IMR-90 (cell line): ENCODE results near the gene KRTAP19-1. TPM values are rescaled to one million over a fixed set of nuclear protein-coding genes. Genes with fewer than 3 reads are reported as not detected.

Source experiments
- ATAC-seq: fragments of 200-7000 bp; cut with Tn5 transposase; 2 replicates; pipeline ENCODE4 v1.9.1; 2020; ENCODE audit warnings: low read depth, mild to moderate bottlenecking, moderate library complexity
- BruUV-seq: library from RNA; stranded (reverse); fragments of 400-500 nt; replicated peaks from 2 replicates; lab custom pipeline; 2021; lab: Mats Ljungman, UMichigan
- CTCF ChIA-PET: fragments of 300-600 bp; formaldehyde crosslinking; extraction: SDS; loops from one replicate; lab custom pipeline; 2021; ENCODE audit warnings: antibody characterized with exemption; lab: Yijun Ruan, JAX
- POLR2A ChIA-PET: fragments of 300-600 bp; sonication (Branson Sonifier 250); formaldehyde crosslinking; loops from one replicate; lab custom pipeline; 2022; ENCODE audit warnings: antibody characterized with exemption; ENCODE audit not compliant: unreplicated experiment; lab: Charles Lee
- DNase-seq: peaks from one replicate; pipeline ENCODE4 v3.0.0; 2013
- H2AFZ ChIP-seq: replicated peaks from 2 replicates; pipeline ENCODE3; 2013; ENCODE audit warnings: low read length, mild to moderate bottlenecking; ENCODE audit not compliant: poor library complexity
- H2AK5ac ChIP-seq: 2 replicates; pipeline ENCODE4 v1.6.1; 2013; ENCODE audit warnings: low read depth, low read length, inconsistent platforms
- H2AK9ac ChIP-seq: replicated peaks from 2 replicates; pipeline ENCODE3; 2013; ENCODE audit warnings: mild to moderate bottlenecking, low read depth, low read length, moderate library complexity; ENCODE audit not compliant: poor library complexity
- H2BK120ac ChIP-seq: 2 replicates; pipeline ENCODE4 v1.6.1; 2013; ENCODE audit warnings: low read depth, low read length, inconsistent platforms
- H2BK15ac ChIP-seq: 3 replicates; pipeline ENCODE4 v1.6.1; 2013; ENCODE audit warnings: low read depth, low read length, inconsistent platforms
- H2BK20ac ChIP-seq: 2 replicates; pipeline ENCODE4 v1.6.1; 2013; ENCODE audit warnings: low read depth, mild to moderate bottlenecking, inconsistent platforms, low read length, moderate library complexity
- H2BK5ac ChIP-seq: 2 replicates; pipeline ENCODE4 v1.6.1; 2013; ENCODE audit warnings: mild to moderate bottlenecking, low read depth, low read length, inconsistent platforms; ENCODE audit not compliant: poor library complexity, severe bottlenecking
- H3K14ac ChIP-seq: replicated peaks from 2 replicates; pipeline ENCODE4 v1.6.1; 2013; ENCODE audit warnings: low read depth, low read length, inconsistent platforms
- H3K18ac ChIP-seq: 2 replicates; pipeline ENCODE4 v1.6.1; 2013; ENCODE audit warnings: low read depth, low read length, control low read depth
- H3K23ac ChIP-seq: 2 replicates; pipeline ENCODE4 v1.6.1; 2013; ENCODE audit warnings: low read depth, low read length, inconsistent platforms
- H3K27ac ChIP-seq: 2 replicates; pipeline ENCODE4 v1.5.1; 2013; ENCODE audit warnings: mild to moderate bottlenecking, control low read depth, low read length; ENCODE audit not compliant: insufficient read depth
- H3K27me3 ChIP-seq: 2 replicates; pipeline ENCODE4 v1.6.1; 2013; ENCODE audit warnings: low read length; ENCODE audit not compliant: control insufficient read depth, insufficient read depth
- H3K36me3 ChIP-seq: 2 replicates; pipeline ENCODE4 v1.6.1; 2013; ENCODE audit warnings: low read length, mixed read lengths; ENCODE audit not compliant: control insufficient read depth, insufficient read depth
- H3K4ac ChIP-seq: 2 replicates; pipeline ENCODE4 v1.6.1; 2013; ENCODE audit warnings: low read depth, low read length, inconsistent platforms
- H3K4me1 ChIP-seq: 2 replicates; pipeline ENCODE4 v1.6.1; 2013; ENCODE audit warnings: low read length, mixed read lengths; ENCODE audit not compliant: control insufficient read depth, insufficient read depth
- H3K4me2 ChIP-seq: 2 replicates; pipeline ENCODE4 v1.6.1; 2013; ENCODE audit warnings: low read depth, mild to moderate bottlenecking, control low read depth, low read length, moderate library complexity
- H3K4me3 ChIP-seq: 2 replicates; pipeline ENCODE4 v1.5.1; 2013; ENCODE audit warnings: low read depth, mild to moderate bottlenecking, control low read depth, low read length, moderate library complexity; ENCODE audit not compliant: insufficient read depth
- H3K56ac ChIP-seq: 2 replicates; pipeline ENCODE4 v1.6.1; 2013; ENCODE audit warnings: low read length, inconsistent platforms; ENCODE audit not compliant: insufficient read depth; ENCODE audit errors: extremely low read depth
- H3K79me1 ChIP-seq, 2 experiments: 2 replicates each; pipeline ENCODE4 v1.6.1; 2013; ENCODE audit warnings: low read length in 2 of 2, inconsistent platforms in 1 of 2, low read depth in 1 of 2
- H3K9ac ChIP-seq: 2 replicates; pipeline ENCODE4 v1.6.1; 2013; ENCODE audit warnings: low read depth, low read length, control low read depth
- H3K9me1 ChIP-seq: 2 replicates; pipeline ENCODE4 v1.6.1; 2013; ENCODE audit warnings: low read length, inconsistent platforms; ENCODE audit not compliant: insufficient read depth
- H3K9me3 ChIP-seq: 2 replicates; pipeline ENCODE4 v1.6.1; 2013; ENCODE audit warnings: low read length; ENCODE audit not compliant: control insufficient read depth, insufficient read depth
- H4K20me1 ChIP-seq: 2 replicates; pipeline ENCODE4 v1.6.1; 2013; ENCODE audit warnings: low read length, inconsistent platforms; ENCODE audit not compliant: insufficient read depth
- H4K5ac ChIP-seq: 2 replicates; pipeline ENCODE4 v1.6.1; 2013; ENCODE audit warnings: mild to moderate bottlenecking, low read depth, low read length, control low read depth
- H4K8ac ChIP-seq, 2 experiments: 2 replicates each; pipeline ENCODE4 v1.6.1; 2013; ENCODE audit warnings: low read depth in 2 of 2, low read length in 2 of 2, control low read depth in 1 of 2, inconsistent platforms in 1 of 2
- H4K91ac ChIP-seq: 2 replicates; pipeline ENCODE4 v1.6.1; 2013; ENCODE audit warnings: low read depth, low read length, inconsistent platforms; ENCODE audit not compliant: insufficient read depth
- BHLHE40 ChIP-seq: fragments of 150-350 bp; IDR thresholded peaks from 2 replicates; pipeline ENCODE4 v1.6.1; 2016; ENCODE audit warnings: mild to moderate bottlenecking, low read depth, low read length
- CEBPB ChIP-seq: IDR thresholded peaks from 2 replicates; pipeline ENCODE4 v1.6.1; 2012; ENCODE audit warnings: low read depth, low read length, improper control_type of control experiment
- CHD1 ChIP-seq: IDR thresholded peaks from 2 replicates; pipeline ENCODE4 v1.6.1; 2012; ENCODE audit warnings: low read depth, low read length, improper control_type of control experiment
- ELK1 ChIP-seq: fragments of 150-350 bp; IDR thresholded peaks from 2 replicates; pipeline ENCODE4 v1.6.1; 2016; ENCODE audit warnings: low read depth, mild to moderate bottlenecking, low read length, moderate library complexity, borderline replicate concordance
- FOS ChIP-seq: fragments of 150-350 bp; IDR thresholded peaks from 2 replicates; pipeline ENCODE4 v1.6.1; 2016; ENCODE audit warnings: low read depth, low read length
- MAFK ChIP-seq: IDR thresholded peaks from 2 replicates; pipeline ENCODE4 v1.6.1; 2012; ENCODE audit warnings: low read depth, low read length, improper control_type of control experiment
- MAZ ChIP-seq: IDR thresholded peaks from 2 replicates; pipeline ENCODE4 v1.6.1; 2012; ENCODE audit warnings: low read depth, mild to moderate bottlenecking, low read length, improper control_type of control experiment, moderate library complexity, borderline replicate concordance
- MXI1 ChIP-seq: IDR thresholded peaks from 2 replicates; pipeline ENCODE4 v1.6.1; 2012; ENCODE audit warnings: low read depth, mild to moderate bottlenecking, low read length, moderate library complexity, borderline replicate concordance
- NFE2L2 ChIP-seq: fragments of 150-350 bp; IDR thresholded peaks from 2 replicates; pipeline ENCODE4 v1.6.1; 2016; ENCODE audit warnings: low read depth, mild to moderate bottlenecking, low read length
- POLR2A ChIP-seq: IDR thresholded peaks from 2 replicates; pipeline ENCODE4 v1.6.1; 2012; ENCODE audit warnings: mild to moderate bottlenecking, low read depth, low read length
- RAD21 ChIP-seq: IDR thresholded peaks from 2 replicates; pipeline ENCODE4 v1.6.1; 2012; ENCODE audit warnings: low read length, improper control_type of control experiment
- RCOR1 ChIP-seq: IDR thresholded peaks from 2 replicates; pipeline ENCODE4 v1.6.1; 2012; ENCODE audit warnings: mild to moderate bottlenecking, low read length, improper control_type of control experiment; ENCODE audit not compliant: insufficient replicate concordance
- RFX5 ChIP-seq: IDR thresholded peaks from 2 replicates; pipeline ENCODE4 v1.8.0; 2012; ENCODE audit warnings: low read depth, mild to moderate bottlenecking, low read length, moderate library complexity
- SMC3 ChIP-seq: fragments of 150-350 bp; IDR thresholded peaks from 2 replicates; pipeline ENCODE4 v1.6.1; 2016; ENCODE audit warnings: low read depth, mild to moderate bottlenecking, antibody characterized with exemption, low read length, moderate library complexity
- WGBS, 2 experiments: methylation state at CpG; one replicate each; pipeline versions ENCODE4 v1.1.5 to v1.1.7; 2013; ENCODE audit warnings: missing lambda C conversion rate in 2 of 2; ENCODE audit not compliant: insufficient read length in 1 of 2; ENCODE audit errors: extremely low coverage in 2 of 2; 5-methylcytosine and 5-hydroxymethylcytosine counted together
- dilution Hi-C: fragments of 300-500 bp; cut with HindIII; formaldehyde crosslinking; loops from one replicate; pipeline ENCODE4 v1.14.3; 2018; ENCODE audit warnings: low sequenced_read_pairs; ENCODE audit not compliant: unreplicated experiment
- in situ Hi-C: fragments of 300-500 bp; cut with MboI; formaldehyde crosslinking; loops from 3 replicates; pipeline ENCODE4 v1.14.3; 2019; ENCODE audit warnings: low sequenced_read_pairs, inconsistent platforms, mixed read lengths
- intact Hi-C: fragments of 100-400 bp; cut with micrococcal nuclease; formaldehyde crosslinking; loops from 2 replicates; pipeline ENCODE4 v1.10.0; 2022
- polyA plus RNA-seq, 3 experiments: library from polyadenylated mRNA; depleted of rRNA; stranded (reverse); fragments of >200 nt; gene quantifications; 2 replicates each; pipeline ENCODE4 v1.2.3, GENCODE V29; 2012; ENCODE audit warnings: low replicate concordance in 1 of 3
- total RNA-seq: library from RNA; depleted of rRNA; stranded (reverse); fragments of >200 nt; gene quantifications from 2 replicates; pipeline ENCODE4 v1.2.3, GENCODE V29; 2012
- TF ChIP-seq, protein P1 (sequence below): conservative IDR thresholded peaks from 2 replicates; pipeline ENCODE4 v1.5.1; 2012; ENCODE audit warnings: mild to moderate bottlenecking, low read depth, low read length, improper control_type of control experiment
- TF ChIP-seq, protein P2 (sequence below): fragments of 150-350 bp; IDR thresholded peaks from 2 replicates; pipeline ENCODE4 v1.6.1; 2017; ENCODE audit warnings: mild to moderate bottlenecking, antibody characterized with exemption, low read length, low read depth

KRTAP19-1 gene
- total and polyA plus RNA-seq, 2 of the 4 experiments (the other 2 are of a cell fraction), result not detected

DNA sequence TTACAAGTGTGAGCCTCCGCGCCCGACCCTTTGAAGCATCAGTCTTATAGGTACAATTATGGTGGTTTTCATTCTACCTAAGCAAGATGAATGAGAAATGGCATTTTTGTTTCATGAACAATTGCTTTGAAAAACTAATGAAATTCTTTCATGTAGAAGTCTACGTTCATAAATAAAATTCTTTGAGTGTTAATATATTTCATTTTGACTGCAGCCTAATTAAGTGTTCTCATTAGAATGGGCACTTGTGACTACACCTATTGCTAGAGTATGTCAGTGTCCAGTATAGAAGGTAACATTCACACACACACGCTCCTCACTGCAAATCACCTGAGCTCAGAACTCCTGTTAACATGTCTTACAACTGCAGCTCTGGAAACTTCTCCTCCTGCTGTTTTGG, 40.2 kb downstream of the KRTAP19-1 start, which contains the start of gene KRTAP15-1:
Gene KRTAP15-1 (plus strand): TSS at position 301 of the 400 bp plus-strand sequence. CDS start 53 bp downstream, at position 354.
- no peak within 1 kb of the TSS for H3K4me2 ChIP-seq
- H4K91ac ChIP-seq, result no peak within 1 kb of the TSS
- dilution Hi-C loops, result no loop called here
- no peak within 1 kb of the TSS for H4K5ac ChIP-seq
- in situ Hi-C loops, result no loop called here
- no peak for DNase-seq
- H3K4ac ChIP-seq, result no peak within 1 kb of the TSS
- H3K79me1 ChIP-seq, result no peaks in the 10 kb centered on the region
- H3K9me3 ChIP-seq, result peaks cover 9% of the 10 kb centered on the region; the same call in 1 of the 2 replicates
- H2BK5ac ChIP-seq, result no peak within 1 kb of the TSS
- ChIA-PET POLR2A (no interaction called here), CTCF (no interaction called here)
- no peaks in the 10 kb centered on the region for H3K9me1 ChIP-seq
- no peak within 1 kb of the TSS for H3K27ac ChIP-seq
- H2AFZ ChIP-seq, result no peak within 1 kb of the TSS
- no peak within 1 kb of the TSS for H2BK15ac ChIP-seq
- H3K4me1 ChIP-seq, result no peaks in the 10 kb centered on the region
- H3K56ac ChIP-seq, result no peak within 1 kb of the TSS
- no CpG with 5 or more reads among the region's 5 CpGs for WGBS, 2 experiments
- H2AK9ac ChIP-seq, result no peak within 1 kb of the TSS
- H3K27me3 ChIP-seq, result no peaks in the 10 kb centered on the region
- TF ChIP-seq MXI1 (no peak), ELK1 (no peak), MAZ (no peak), NFE2L2 (no peak), RFX5 (no peak), CEBPB (no peak), CHD1 (no peak), RAD21 (no peak), FOS (no peak), BHLHE40 (no peak), RCOR1 (no peak), SMC3 (no peak), POLR2A (no peak), MAFK (no peak)
- TF ChIP-seq, protein P1, sequence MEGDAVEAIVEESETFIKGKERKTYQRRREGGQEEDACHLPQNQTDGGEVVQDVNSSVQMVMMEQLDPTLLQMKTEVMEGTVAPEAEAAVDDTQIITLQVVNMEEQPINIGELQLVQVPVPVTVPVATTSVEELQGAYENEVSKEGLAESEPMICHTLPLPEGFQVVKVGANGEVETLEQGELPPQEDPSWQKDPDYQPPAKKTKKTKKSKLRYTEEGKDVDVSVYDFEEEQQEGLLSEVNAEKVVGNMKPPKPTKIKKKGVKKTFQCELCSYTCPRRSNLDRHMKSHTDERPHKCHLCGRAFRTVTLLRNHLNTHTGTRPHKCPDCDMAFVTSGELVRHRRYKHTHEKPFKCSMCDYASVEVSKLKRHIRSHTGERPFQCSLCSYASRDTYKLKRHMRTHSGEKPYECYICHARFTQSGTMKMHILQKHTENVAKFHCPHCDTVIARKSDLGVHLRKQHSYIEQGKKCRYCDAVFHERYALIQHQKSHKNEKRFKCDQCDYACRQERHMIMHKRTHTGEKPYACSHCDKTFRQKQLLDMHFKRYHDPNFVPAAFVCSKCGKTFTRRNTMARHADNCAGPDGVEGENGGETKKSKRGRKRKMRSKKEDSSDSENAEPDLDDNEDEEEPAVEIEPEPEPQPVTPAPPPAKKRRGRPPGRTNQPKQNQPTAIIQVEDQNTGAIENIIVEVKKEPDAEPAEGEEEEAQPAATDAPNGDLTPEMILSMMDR, result no peak
- TF ChIP-seq, protein P2, sequence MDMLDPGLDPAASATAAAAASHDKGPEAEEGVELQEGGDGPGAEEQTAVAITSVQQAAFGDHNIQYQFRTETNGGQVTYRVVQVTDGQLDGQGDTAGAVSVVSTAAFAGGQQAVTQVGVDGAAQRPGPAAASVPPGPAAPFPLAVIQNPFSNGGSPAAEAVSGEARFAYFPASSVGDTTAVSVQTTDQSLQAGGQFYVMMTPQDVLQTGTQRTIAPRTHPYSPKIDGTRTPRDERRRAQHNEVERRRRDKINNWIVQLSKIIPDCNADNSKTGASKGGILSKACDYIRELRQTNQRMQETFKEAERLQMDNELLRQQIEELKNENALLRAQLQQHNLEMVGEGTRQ, result no peak
- intact Hi-C loops, result no loop called here
- no peak for ATAC-seq
- no peak within 1 kb of the TSS for H4K8ac ChIP-seq
- H3K4me3 ChIP-seq, result no peak within 1 kb of the TSS
- no peak within 1 kb of the TSS for H3K9ac ChIP-seq
- no TSS peak for BruUV-seq
- H3K18ac ChIP-seq, result no peak within 1 kb of the TSS
- no peak within 1 kb of the TSS for H3K14ac ChIP-seq
- no peak within 1 kb of the TSS for H2AK5ac ChIP-seq
- H3K36me3 ChIP-seq, result no peaks in the 10 kb centered on the region
- H2BK20ac ChIP-seq, result no peak within 1 kb of the TSS
- H2BK120ac ChIP-seq, result no peak within 1 kb of the TSS
- H4K20me1 ChIP-seq, result no peaks in the 10 kb centered on the region
- no peak within 1 kb of the TSS for H3K23ac ChIP-seq
